ENCODE results near the gene NRXN2.

The NRXN2 gene

GRCh38 chr11:64598797-64599697 lies 124.0 kb downstream of the NRXN2 start:
- TF ChIP-seq SIN3A (IDR thresholded peaks at IDR 0.05; ENCODE audit: borderline replicate concordance, insufficient read depth, low read length) = no peak
- no peak for TF ChIP-seq FOXP2 (optimal IDR thresholded peaks at IDR 0.05; ENCODE audit: borderline replicate concordance, extremely low read depth, extremely low read length, insufficient read depth)
- no peak for TF ChIP-seq TAF1 (IDR thresholded peaks at IDR 0.05; ENCODE audit: borderline replicate concordance, insufficient read depth, low read length)
- no peak for TF ChIP-seq POLR2AphosphoS5 (IDR thresholded peaks at IDR 0.05; ENCODE audit: low read depth, low read length)
- TF ChIP-seq REST (IDR thresholded peaks at IDR 0.05; ENCODE audit: insufficient read depth in 1 of 2, low read depth in 2 of 2, low read length in 2 of 2) = no peak

- TF ChIP-seq POLR2AphosphoS5 (IDR thresholded peaks at IDR 0.05; ENCODE audit: low read depth, low read length) (no peak), SIN3A (IDR thresholded peaks at IDR 0.05; ENCODE audit: borderline replicate concordance, insufficient read depth, low read length) (no peak), TAF1 (IDR thresholded peaks at IDR 0.05; ENCODE audit: borderline replicate concordance, insufficient read depth, low read length) (no peak), REST (IDR thresholded peaks at IDR 0.05; ENCODE audit: insufficient read depth in 1 of 2, low read depth in 2 of 2, low read length in 2 of 2) (no peak), FOXP2 (optimal IDR thresholded peaks at IDR 0.05; ENCODE audit: borderline replicate concordance, extremely low read depth, extremely low read length, insufficient read depth) (no peak)
These were observed 124.7 kb downstream of the NRXN2 start for GRCh38 chr11:64598106-64598796.

- TF ChIP-seq FOXP2 (optimal IDR thresholded peaks at IDR 0.05; ENCODE audit: borderline replicate concordance, extremely low read depth, extremely low read length, insufficient read depth) (no peak), SIN3A (IDR thresholded peaks at IDR 0.05; ENCODE audit: borderline replicate concordance, insufficient read depth, low read length) (no peak), POLR2AphosphoS5 (IDR thresholded peaks at IDR 0.05; ENCODE audit: low read depth, low read length) (no peak), REST (IDR thresholded peaks at IDR 0.05; ENCODE audit: insufficient read depth in 1 of 2, low read depth in 2 of 2, low read length in 2 of 2) (no peak), TAF1 (IDR thresholded peaks at IDR 0.05; ENCODE audit: borderline replicate concordance, insufficient read depth, low read length) (no peak)
These were observed 125.3 kb downstream of the NRXN2 start for GRCh38 chr11:64597671-64598101.

GRCh38 chr11:64594159-64594939 lies 128.6 kb downstream of the NRXN2 start:
- no peak for TF ChIP-seq TAF1 (IDR thresholded peaks at IDR 0.05; ENCODE audit: borderline replicate concordance, insufficient read depth, low read length)
- TF ChIP-seq FOXP2 (optimal IDR thresholded peaks at IDR 0.05; ENCODE audit: borderline replicate concordance, extremely low read depth, extremely low read length, insufficient read depth) = no peak
- TF ChIP-seq REST (IDR thresholded peaks at IDR 0.05; ENCODE audit: insufficient read depth in 1 of 2, low read depth in 2 of 2, low read length in 2 of 2) = no peak
- TF ChIP-seq SIN3A (IDR thresholded peaks at IDR 0.05; ENCODE audit: borderline replicate concordance, insufficient read depth, low read length) = no peak
- TF ChIP-seq POLR2AphosphoS5 (IDR thresholded peaks at IDR 0.05; ENCODE audit: low read depth, low read length) = no peak
